HG03135 (cell line): ENCODE measurements around the gene DDX50.
"Not testable (repeated sequence)": the region's sequence is repeated elsewhere in the genome, so short reads cannot be mapped to it uniquely, and the experiment has no call there.

Experiments used
- ATAC-seq: cut with Tn5 transposase; IDR thresholded peaks from one replicate; pipeline ENCODE4 v1.9.1; 2021; ENCODE audit warnings: mild to moderate bottlenecking, moderate library complexity; ENCODE audit not compliant: unreplicated experiment

DDX50 gene

GRCh38 chr10:68975936-68976473 is 74.9 kb downstream of the DDX50 start:
- not testable (repeated sequence) for ATAC-seq

GRCh38 chr10:68979738-68980137 is 78.6 kb downstream of the DDX50 start:
- ATAC-seq: not testable (repeated sequence)

GRCh38 chr10:68981074-68981473 is 80.0 kb downstream of the DDX50 start:
- no peak for ATAC-seq

GRCh38 chr10:68982389-68982788 is 81.3 kb downstream of the DDX50 start:
- no peak for ATAC-seq

- no peak for ATAC-seq
Observed at GRCh38 chr10:68987611-68988010, 86.5 kb downstream of the DDX50 start.

- peak; percentile 69 for ATAC-seq
Observed at GRCh38 chr10:68988530-68989316, 87.6 kb downstream of the DDX50 start, which contains the start of gene KIFBP. Gene KIFBP (plus strand): TSS chr10:68988803. CDS start chr10:68988833, 30 bp downstream.

GRCh38 chr10:68989317-68989990 is 88.3 kb downstream of the DDX50 start:
- no peak for ATAC-seq

GRCh38 chr10:68992636-68993440 is 91.7 kb downstream of the DDX50 start:
- no peak for ATAC-seq
